GM18499 (cell line): ENCODE measurements around the gene PGGHG.

Experiments used
- ATAC-seq: cut with Tn5 transposase; IDR thresholded peaks from one replicate; pipeline ENCODE4 v1.9.1; 2021; ENCODE audit warnings: moderate number of reproducible peaks; ENCODE audit not compliant: insufficient read depth, unreplicated experiment

Gene PGGHG

DNA sequence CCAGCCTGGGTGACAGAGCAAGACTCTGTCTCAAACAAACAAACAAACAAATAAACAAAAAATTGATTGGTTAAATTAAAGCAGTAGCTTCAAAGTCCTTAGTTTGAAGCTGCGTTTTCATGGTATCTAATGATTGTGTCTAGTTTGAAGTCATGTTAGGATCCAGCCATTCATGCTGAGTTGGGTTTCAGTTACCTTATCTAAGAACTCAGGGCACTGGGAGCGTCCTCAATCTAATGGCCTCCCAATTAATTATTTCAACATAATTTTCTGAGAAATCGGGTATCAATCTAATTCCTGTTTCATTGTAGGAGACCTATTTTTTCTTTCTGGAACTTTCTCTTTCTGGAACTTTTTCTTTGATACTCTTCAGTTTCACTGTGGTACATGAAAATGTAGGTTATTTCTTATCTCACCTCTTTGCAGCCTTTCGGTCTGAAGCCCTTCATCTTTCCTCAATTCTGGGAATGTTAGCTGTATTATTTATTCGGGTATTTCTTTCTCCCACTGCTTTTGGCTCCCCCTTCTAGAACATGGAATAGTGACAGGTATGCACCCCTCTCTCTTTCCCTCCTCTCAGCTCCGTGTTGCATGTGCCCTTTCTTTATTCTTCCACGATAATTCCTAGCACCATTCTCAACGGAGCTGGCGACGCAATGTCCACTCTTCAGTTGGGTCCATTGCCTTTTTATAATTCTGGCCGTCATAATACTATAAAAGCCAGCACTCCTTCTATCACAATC lies 56.1 kb downstream of the PGGHG start:
- no peak for ATAC-seq
